WTC11 (cell line): ENCODE data around the gene KRCC1. TPM values are rescaled to one million over a fixed set of nuclear protein-coding genes. Genes with fewer than 3 reads are reported as not detected.

ENCODE experiments used
- ATAC-seq: fragments of 200-7000 bp; cut with Tn5 transposase; 2 replicates; pipeline ENCODE4 v1.10.0; 2021; ENCODE audit warnings: mild to moderate bottlenecking, moderate library complexity
- CTCF ChIA-PET: fragments of 300-600 bp; sonication (Branson Sonifier 250); formaldehyde crosslinking; loops from one replicate; lab custom pipeline; 2021; ENCODE audit warnings: antibody characterized with exemption; lab: Charles Lee
- POLR2A ChIA-PET: fragments of 350-600 bp; sonication (Branson Sonifier 250); formaldehyde crosslinking; loops from one replicate; lab custom pipeline; 2021; ENCODE audit warnings: antibody characterized with exemption; lab: Charles Lee
- DNase-seq: peaks from one replicate; pipeline ENCODE4 v3.0.0; 2021; ENCODE audit warnings: low spot score
- H3K27ac Mint-ChIP-seq: 2 replicates; pipeline ENCODE4 v1.8.0; 2021; ENCODE audit warnings: mixed read lengths
- H3K27me3 Mint-ChIP-seq: 2 replicates; pipeline ENCODE4 v1.8.0; 2021; ENCODE audit warnings: low read depth, mild to moderate bottlenecking, moderate library complexity, mixed read lengths
- H3K36me3 Mint-ChIP-seq: 2 replicates; pipeline ENCODE4 v1.8.0; 2021; ENCODE audit warnings: mixed read lengths
- H3K4me1 Mint-ChIP-seq: 2 replicates; pipeline ENCODE4 v1.8.0; 2022; ENCODE audit warnings: mixed read lengths
- H3K4me3 Mint-ChIP-seq: 2 replicates; pipeline ENCODE4 v1.8.0; 2021; ENCODE audit warnings: mild to moderate bottlenecking, moderate library complexity, mixed read lengths
- H3K9me3 Mint-ChIP-seq: 2 replicates; pipeline ENCODE4 v1.8.0; 2021; ENCODE audit warnings: mixed read lengths
- ATF6 ChIP-seq: sonication (generic); formaldehyde crosslinking; IDR thresholded peaks from 2 replicates; pipeline ENCODE4 v1.8.1; 2023; ENCODE audit warnings: mild to moderate bottlenecking, missing genetic modification reagents
- CREB1 ChIP-seq: sonication (generic); formaldehyde crosslinking; IDR thresholded peaks from 2 replicates; pipeline ENCODE4 v1.8.0; 2023; ENCODE audit warnings: mild to moderate bottlenecking, missing genetic modification reagents
- GTF2I ChIP-seq: fragments of 250-450 bp; sonication (Bioruptor Pico); conservative IDR thresholded peaks from 2 replicates; pipeline ENCODE4 v1.4.0; 2021; ENCODE audit warnings: mild to moderate bottlenecking
- JAZF1 ChIP-seq: fragments of 250-450 bp; sonication (Bioruptor Pico); IDR thresholded peaks from 2 replicates; pipeline ENCODE4 v1.9.0; 2021; ENCODE audit warnings: moderate library complexity, mild to moderate bottlenecking, inconsistent platforms
- MLX ChIP-seq: sonication (generic); formaldehyde crosslinking; IDR thresholded peaks from 2 replicates; pipeline ENCODE4 v1.8.1; 2023; ENCODE audit warnings: mild to moderate bottlenecking, missing genetic modification reagents, moderate library complexity
- MYBL2 ChIP-seq: sonication (generic); formaldehyde crosslinking; IDR thresholded peaks from 2 replicates; pipeline ENCODE4 v1.8.1; 2023; ENCODE audit warnings: mild to moderate bottlenecking, moderate library complexity, missing genetic modification reagents
- NFE2L1 ChIP-seq: sonication (generic); formaldehyde crosslinking; IDR thresholded peaks from 2 replicates; pipeline ENCODE4 v1.8.1; 2023; ENCODE audit warnings: missing genetic modification reagents
- NR3C1 ChIP-seq: sonication (generic); formaldehyde crosslinking; conservative IDR thresholded peaks from 2 replicates; pipeline ENCODE4 v1.8.1; 2023; ENCODE audit warnings: low read depth, mild to moderate bottlenecking, missing genetic modification reagents
- PREB ChIP-seq: sonication (generic); formaldehyde crosslinking; IDR thresholded peaks from 2 replicates; pipeline ENCODE4 v1.8.1; 2022; ENCODE audit warnings: mild to moderate bottlenecking, missing genetic modification reagents, moderate library complexity, borderline replicate concordance
- TEAD1 ChIP-seq: sonication (generic); formaldehyde crosslinking; IDR thresholded peaks from 2 replicates; pipeline ENCODE4 v1.8.0; 2022; ENCODE audit warnings: mild to moderate bottlenecking, missing genetic modification reagents
- TP53 ChIP-seq: sonication (generic); formaldehyde crosslinking; IDR thresholded peaks from 2 replicates; pipeline ENCODE4 v1.8.1; 2023; ENCODE audit warnings: mild to moderate bottlenecking, missing genetic modification reagents
- ZBTB21 ChIP-seq: sonication (generic); formaldehyde crosslinking; IDR thresholded peaks from 2 replicates; pipeline ENCODE4 v1.8.1; 2023; ENCODE audit warnings: mild to moderate bottlenecking, missing genetic modification reagents, borderline replicate concordance
- ZMAT4 ChIP-seq: fragments of 250-450 bp; sonication (Bioruptor Pico); IDR thresholded peaks from 2 replicates; pipeline ENCODE4 v1.9.0; 2021; ENCODE audit warnings: mild to moderate bottlenecking
- ZNF138 ChIP-seq: sonication (generic); formaldehyde crosslinking; conservative IDR thresholded peaks from 2 replicates; pipeline ENCODE4 v1.8.1; 2022; ENCODE audit warnings: mild to moderate bottlenecking, moderate library complexity, missing genetic modification reagents
- ZNF232 ChIP-seq: sonication (generic); formaldehyde crosslinking; IDR thresholded peaks from 2 replicates; pipeline ENCODE4 v1.8.0; 2022; ENCODE audit warnings: mild to moderate bottlenecking, missing genetic modification reagents
- ZNF416 ChIP-seq: fragments of 250-450 bp; sonication (Bioruptor Pico); IDR thresholded peaks from 2 replicates; pipeline ENCODE4 v1.9.0; 2021; ENCODE audit warnings: mild to moderate bottlenecking, inconsistent platforms
- ZNF423 ChIP-seq: fragments of 250-450 bp; sonication (Bioruptor Pico); IDR thresholded peaks from 2 replicates; pipeline ENCODE4 v2.1.2; 2022; ENCODE audit warnings: mild to moderate bottlenecking, moderate library complexity
- ZNF512 ChIP-seq: sonication (generic); formaldehyde crosslinking; IDR thresholded peaks from 2 replicates; pipeline ENCODE4 v1.8.1; 2022; ENCODE audit warnings: missing genetic modification reagents, borderline replicate concordance
- ZSCAN18 ChIP-seq: fragments of 250-450 bp; sonication (Bioruptor Pico); IDR thresholded peaks from 2 replicates; pipeline ENCODE4 v2.1.2; 2022; ENCODE audit warnings: mild to moderate bottlenecking, moderate library complexity
- total RNA-seq: library from RNA; stranded (reverse); gene quantifications from 3 replicates; pipeline ENCODE4 v1.2.3, GENCODE V29; 2021

KRCC1 gene
- total RNA-seq, 1 experiment from 2014 or later: 7.6 TPM

GRCh38 chr2:88071365-88071764 is 15.8 kb upstream of the KRCC1 start:
- H3K4me1 Mint-ChIP-seq: peaks cover 18% of the 10 kb centered on the region
- CTCF ChIA-PET: interaction anchor here (0.6 to 2.5 kb wide), 5 partner anchors 9 to 69 kb away, joined by 3 to 22 read pairs (median 3); no protein-coding TSS in a partner anchor
- ATAC-seq (peak; percentile 65), DNase-seq (no peak)
- POLR2A ChIA-PET: interaction anchor here (1.0 kb wide), 1 partner anchor 11 kb away, joined by 3 read pairs; no protein-coding TSS in a partner anchor
- peaks cover 18% of the 10 kb centered on the region for H3K9me3 Mint-ChIP-seq
- H3K4me3 Mint-ChIP-seq: no peak overlapping the region
- 0 out of 2 replicates have a peak overlapping the region, but pooled peaks have one; percentile 22 for H3K27ac Mint-ChIP-seq
- H3K36me3 Mint-ChIP-seq: peaks cover 6% of the 10 kb centered on the region; the same call in 1 of the 2 replicates
- TF ChIP-seq ZNF423 (CRISPR knock-in tag) (no peak), TP53 (CRISPR knock-in tag) (no peak), ZNF138 (CRISPR knock-in tag) (no peak), TEAD1 (CRISPR knock-in tag) (no peak), NR3C1 (CRISPR knock-in tag) (no peak), NFE2L1 (no peak), JAZF1 (CRISPR knock-in tag) (no peak), ATF6 (no peak), ZSCAN18 (CRISPR knock-in tag) (no peak), ZBTB21 (CRISPR knock-in tag) (no peak), GTF2I (CRISPR knock-in tag) (no peak), MLX (no peak), PREB (CRISPR knock-in tag) (no peak), ZNF512 (CRISPR knock-in tag) (no peak)
- no peaks in the 10 kb centered on the region for H3K27me3 Mint-ChIP-seq

GRCh38 chr2:88070055-88070454 is 14.5 kb upstream of the KRCC1 start:
- peaks cover 18% of the 10 kb centered on the region for H3K9me3 Mint-ChIP-seq
- no peaks in the 10 kb centered on the region for H3K27me3 Mint-ChIP-seq

More at GRCh38 chr2:88070055-88070454, 14.5 kb upstream of the KRCC1 start:
- ChIA-PET POLR2A (no interaction called here), CTCF (interaction anchor here (2.5 kb wide), 1 partner anchor 10 kb away, joined by 22 read pairs; no protein-coding TSS in a partner anchor)
- no peak overlapping the region for H3K4me3 Mint-ChIP-seq
- no peak overlapping the region for H3K27ac Mint-ChIP-seq
- H3K4me1 Mint-ChIP-seq: peaks cover 24% of the 10 kb centered on the region
- TF ChIP-seq CREB1 (CRISPR knock-in tag) (no peak), ZNF416 (no peak), ZNF232 (CRISPR knock-in tag) (no peak), PREB (CRISPR knock-in tag) (no peak), MYBL2 (CRISPR knock-in tag) (no peak), ZMAT4 (CRISPR knock-in tag) (no peak)
- ATAC-seq (no peak), DNase-seq (no peak)
- H3K36me3 Mint-ChIP-seq: peaks cover 6% of the 10 kb centered on the region; the same call in 1 of the 2 replicates
